Measurements from ENCODE around the gene RGS17.

Gene RGS17

GRCh38 chr6:152981989-152982903 lies 148.8 kb downstream of the RGS17 start:
- H3K4me3 ChIP-seq (ENCODE audit: low read depth, low read length), result peak overlapping the region; percentile 100
- peaks cover 8 to 60% of the 10 kb centered on the region in 2 experiments for H3K36me3 ChIP-seq (ENCODE audit: control insufficient read depth in 2 of 2, insufficient read depth in 1 of 2, low read length in 2 of 2)
- ChIA-PET CTCF (interaction anchor here (0.6 to 0.9 kb wide), 3 partner anchors 19 to 714 kb away, joined by 3 to 6 read pairs (median 3); no protein-coding TSS in a partner anchor), POLR2A (interaction anchor here (0.7 to 1.9 kb wide), 15 partner anchors 9 to 497 kb away, joined by 3 to 55 read pairs (median 6); partner anchors contain the start of gene MTRF1L)
- H3K27ac ChIP-seq (ENCODE audit: extremely low read depth, low read depth, low read length), result peak overlapping the region; percentile 84
- no peaks in the 10 kb centered on the region for H3K9me3 ChIP-seq (ENCODE audit: control insufficient read depth, insufficient read depth, low read depth, low read length)
- peaks cover 4% of the 10 kb centered on the region; the same call in 1 of the 2 replicates for H3K4me1 ChIP-seq (ENCODE audit: control insufficient read depth, insufficient read depth, low read length)
- TF ChIP-seq ZNF621 (tag by site-specific recombination; IDR thresholded peaks at IDR 0.05) (no peak), PRDM1 (tag by site-specific recombination; IDR thresholded peaks at IDR 0.05) (no peak), ZNF155 (tag by site-specific recombination; IDR thresholded peaks at IDR 0.05) (no peak), ZNF514 (tag by site-specific recombination; IDR thresholded peaks at IDR 0.05) (no peak), ZNF645 (tag by site-specific recombination; IDR thresholded peaks at IDR 0.05) (0 out of 2 replicates have a peak, but pooled peaks have one; percentile 65), SCRT1 (tag by site-specific recombination; IDR thresholded peaks at IDR 0.05; ENCODE audit: borderline replicate concordance) (no peak), MYNN (tag by site-specific recombination; IDR thresholded peaks at IDR 0.05; ENCODE audit: borderline replicate concordance) (no peak), ZNF366 (tag by site-specific recombination; conservative IDR thresholded peaks at IDR 0.05) (no peak), ZFP41 (tag by site-specific recombination; IDR thresholded peaks at IDR 0.05; ENCODE audit: borderline replicate concordance) (no peak), WT1 (tag by site-specific recombination; IDR thresholded peaks at IDR 0.05) (no peak), ZFP37 (tag by site-specific recombination; IDR thresholded peaks at IDR 0.05) (no peak), ZNF777 (tag by site-specific recombination; IDR thresholded peaks at IDR 0.05; ENCODE audit: borderline replicate concordance) (no peak), ZNF558 (tag by site-specific recombination; IDR thresholded peaks at IDR 0.05) (no peak), ZNF174 (tag by site-specific recombination; IDR thresholded peaks at IDR 0.05) (no peak), ZNF214 (tag by site-specific recombination; IDR thresholded peaks at IDR 0.05; ENCODE audit: borderline replicate concordance) (no peak), ZNF654 (tag by site-specific recombination; IDR thresholded peaks at IDR 0.05; ENCODE audit: low read depth) (no peak), ZNF280D (tag by site-specific recombination; IDR thresholded peaks at IDR 0.05) (no peak), HOXA7 (CRISPR knock-in tag; IDR thresholded peaks at IDR 0.05; ENCODE audit: borderline replicate concordance) (no peak), ZNF664 (tag by site-specific recombination; IDR thresholded peaks at IDR 0.05) (no peak), KLF7 (tag by site-specific recombination; IDR thresholded peaks at IDR 0.05; ENCODE audit: borderline replicate concordance) (peak; percentile 37; the same call in 1 of the 2 replicates), ZNF19 (tag by site-specific recombination; IDR thresholded peaks at IDR 0.05; ENCODE audit: low read depth) (no peak), FEZF1 (tag by site-specific recombination; IDR thresholded peaks at IDR 0.05) (no peak), ZNF548 (tag by site-specific recombination; IDR thresholded peaks at IDR 0.05) (no peak), ZNF660 (tag by site-specific recombination; IDR thresholded peaks at IDR 0.05) (no peak), GLIS1 (tag by site-specific recombination; IDR thresholded peaks at IDR 0.05) (peak; percentile 48), ZNF600 (tag by site-specific recombination; IDR thresholded peaks at IDR 0.05) (no peak), ZNF521 (tag by site-specific recombination; IDR thresholded peaks at IDR 0.05) (no peak), ZNF266 (tag by site-specific recombination; IDR thresholded peaks at IDR 0.05; ENCODE audit: low read depth) (no peak), ZNF10 (tag by site-specific recombination; IDR thresholded peaks at IDR 0.05) (no peak), ZNF148 (tag by site-specific recombination; IDR thresholded peaks at IDR 0.05; ENCODE audit: borderline replicate concordance) (no peak), ZNF785 (tag by site-specific recombination; IDR thresholded peaks at IDR 0.05) (no peak), ZNF768 (tag by site-specific recombination; IDR thresholded peaks at IDR 0.05) (no peak)
